ENCODE measurements around the gene OR4C11. TPM values are rescaled to one million over a fixed set of nuclear protein-coding genes. Genes with fewer than 3 reads are reported as not detected.

OR4C11 gene
- total RNA-seq, result not detected

- FAIRE-seq, result no peak
- no peak for DNase-seq (ENCODE audit: low spot score in 2 of 2)
Measured at GRCh38 chr11:55607545-55607944, at the start of gene OR4C11. OR4C11 (minus strand) TSS chr11:55607645; CDS start chr11:55604373, 3,272 bp downstream.

DNA sequence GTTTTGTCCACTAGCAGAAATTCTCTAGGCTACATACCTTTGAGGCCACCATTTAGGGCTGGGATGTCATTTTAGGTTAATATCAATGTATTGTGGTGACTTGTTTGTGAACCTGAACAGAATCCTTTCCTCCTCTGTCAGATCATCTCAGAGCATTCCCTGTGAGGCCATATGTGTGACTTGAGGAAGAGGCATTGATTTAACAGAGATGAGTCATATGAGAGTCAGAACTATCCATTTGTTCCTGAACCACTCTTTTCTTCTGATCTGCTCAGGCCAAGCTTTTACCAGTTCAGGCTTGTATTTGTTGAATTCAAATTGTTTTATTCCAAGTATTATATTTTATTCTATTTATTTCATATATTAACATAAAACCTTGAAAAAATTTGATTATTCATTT, 47.7 kb upstream of the OR4C11 start:
- DNase-seq (ENCODE audit: low spot score in 2 of 2) (no peak), FAIRE-seq (no peak)

DNA sequence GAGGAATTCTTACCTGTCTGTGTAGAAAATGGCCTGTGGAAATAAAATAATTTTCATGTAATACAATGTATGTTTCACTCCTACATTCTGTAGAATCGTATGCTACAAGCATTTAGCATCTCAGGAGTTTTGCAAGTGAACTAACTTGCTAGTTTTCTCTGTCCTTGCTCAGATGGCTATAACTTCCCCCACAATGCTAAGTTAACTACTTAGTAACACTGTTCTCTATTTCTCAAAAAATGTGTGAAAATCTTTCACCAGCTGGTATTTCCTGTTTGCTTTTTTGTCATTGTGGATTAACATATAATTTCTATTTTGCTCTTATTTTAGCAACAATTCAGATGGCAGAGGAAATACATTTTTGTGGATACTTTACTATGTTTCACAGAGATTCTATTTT, 45.1 kb upstream of the OR4C11 start:
- FAIRE-seq, result no peak
- DNase-seq (ENCODE audit: low spot score in 2 of 2), result no peak

DNA sequence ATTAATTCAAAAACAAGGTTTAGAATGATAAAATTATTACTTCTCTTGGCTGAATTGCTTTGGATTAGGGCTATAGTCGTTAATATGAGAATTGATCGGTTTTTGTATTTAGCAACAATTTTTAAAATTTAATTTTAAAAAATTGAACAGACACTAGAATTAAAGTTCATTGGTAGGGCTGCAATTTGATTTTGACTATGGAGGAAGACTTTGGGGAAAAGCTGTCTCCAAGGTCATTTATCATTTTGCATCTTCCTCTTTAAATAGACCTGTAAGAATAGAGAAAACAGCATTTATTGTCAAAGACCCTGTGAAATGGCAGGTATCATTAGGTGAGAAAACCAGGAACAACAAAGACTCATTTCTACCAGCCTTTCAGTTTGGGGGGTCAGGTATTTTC, 40.6 kb upstream of the OR4C11 start, which contains the start of gene OR4S2:
OR4S2 (plus strand) TSS at position 301 of the 400 bp plus-strand sequence. CDS start 2,577 bp downstream, outside the sequence.
- no peak for FAIRE-seq
- DNase-seq (ENCODE audit: low spot score in 2 of 2), result no peak

DNA sequence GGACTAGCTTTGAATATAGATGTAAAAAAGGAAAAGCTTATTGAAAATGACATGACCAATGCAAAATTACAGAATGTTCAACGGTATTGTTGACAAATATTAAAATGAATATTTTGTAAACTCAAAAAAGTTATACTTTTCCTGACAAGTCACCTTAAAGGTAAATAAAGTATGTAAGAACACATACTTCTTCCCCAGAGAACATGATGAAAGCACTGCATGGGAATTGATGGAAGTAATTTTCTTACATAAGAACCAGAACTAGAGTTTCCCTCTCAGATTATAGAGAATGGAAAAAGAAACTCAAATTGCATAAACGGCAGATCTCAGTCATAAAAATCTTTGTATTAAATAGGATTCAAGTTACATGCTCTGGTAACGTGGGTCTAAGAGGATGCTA, 27.4 kb upstream of the OR4C11 start, which contains the start of gene OR4P4:
OR4P4 (plus strand) TSS at position 301 of the 400 bp plus-strand sequence.
- no peak for FAIRE-seq
- DNase-seq (ENCODE audit: low spot score in 2 of 2), result no peak

DNA sequence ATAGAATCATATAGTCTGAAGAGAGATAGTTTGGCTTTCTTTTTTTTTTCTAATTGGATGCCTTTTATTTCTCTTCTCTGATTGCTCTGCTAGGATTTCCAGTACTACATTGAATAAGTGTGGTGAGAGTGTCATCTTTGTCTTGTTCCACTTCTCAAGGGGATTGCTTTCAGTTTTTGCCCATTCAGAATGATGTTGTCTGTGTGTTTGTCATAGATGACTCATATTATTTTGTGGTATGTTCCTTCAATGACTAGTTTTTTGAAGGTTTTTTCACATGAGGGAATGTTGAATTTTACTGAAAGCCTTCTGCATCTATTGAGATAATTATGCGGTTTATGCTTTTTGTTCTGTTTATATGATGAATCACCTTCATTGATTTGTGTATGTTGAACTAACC, 17.1 kb upstream of the OR4C11 start:
- FAIRE-seq, result no peak
- no peak for DNase-seq (ENCODE audit: low spot score in 2 of 2)

GRCh38 chr11:55572548-55572947, 34.9 kb downstream of the OR4C11 start:
- FAIRE-seq (no peak), DNase-seq (ENCODE audit: low spot score in 2 of 2) (no peak)

DNA sequence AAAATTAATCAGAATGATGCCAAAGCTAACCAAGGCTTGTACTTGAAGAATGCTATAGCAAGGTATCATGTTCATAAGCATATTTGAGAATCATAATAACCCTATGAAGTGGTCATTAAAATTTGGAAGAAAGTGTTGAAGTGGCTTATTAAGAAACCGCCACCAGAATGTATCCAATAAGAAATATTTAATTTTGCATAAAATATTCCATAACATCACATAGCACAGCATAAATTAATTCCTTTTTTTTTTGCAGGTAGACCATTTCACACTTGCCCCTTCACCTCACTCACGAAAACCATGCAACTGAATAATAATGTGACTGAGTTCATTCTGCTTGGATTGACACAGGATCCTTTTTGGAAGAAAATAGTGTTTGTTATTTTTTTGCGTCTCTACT, 35.6 kb downstream of the OR4C11 start, which contains the start of gene OR4C16:
OR4C16 (plus strand) TSS at position 301 of the 400 bp plus-strand sequence; CDS start at position 301, 0 bp downstream.
- DNase-seq (ENCODE audit: low spot score in 2 of 2) (no peak), FAIRE-seq (no peak)

- FAIRE-seq (no peak), DNase-seq (ENCODE audit: low spot score in 2 of 2) (no peak)
Measured at GRCh38 chr11:55554169-55554568, 53.3 kb downstream of the OR4C11 start, which contains the start of gene OR4C15. OR4C15 (plus strand) TSS chr11:55554469; CDS start chr11:55554469, 0 bp downstream.

Other genes with a start within 250 kb of the OR4C11 start
- gene OR4A15, start 239.7 kb downstream of the OR4C11 start, total RNA-seq, result not detected
- not detected for gene OR4C15, start 53.2 kb downstream of the OR4C11 start, total RNA-seq
- gene OR4C16, start 35.5 kb downstream of the OR4C11 start, total RNA-seq, result not detected
- not detected for gene OR4P4, start 27.5 kb upstream of the OR4C11 start, total RNA-seq
- not detected for gene OR4S2, start 40.7 kb upstream of the OR4C11 start, total RNA-seq
- not detected for gene OR4C6, start 54.6 kb upstream of the OR4C11 start, total RNA-seq
- gene OR5D13, start 165.8 kb upstream of the OR4C11 start, total RNA-seq, result not detected
- not detected for gene OR5D14, start 187.9 kb upstream of the OR4C11 start, total RNA-seq
- not detected for gene OR5L1, start 203.7 kb upstream of the OR4C11 start, total RNA-seq
- not detected for gene OR5D18, start 212.0 kb upstream of the OR4C11 start, total RNA-seq
- gene OR5L2, start 219.6 kb upstream of the OR4C11 start, total RNA-seq, result not detected
- not detected for gene OR5D16, start 231.1 kb upstream of the OR4C11 start, total RNA-seq

Measured in frontal cortex (tissue), 4 donors.